ENCODE results near the gene RECQL5.

GRCh38 chr17:75634376-75634740 is 32.6 kb downstream of the RECQL5 start:
- TF ChIP-seq, protein P1, sequence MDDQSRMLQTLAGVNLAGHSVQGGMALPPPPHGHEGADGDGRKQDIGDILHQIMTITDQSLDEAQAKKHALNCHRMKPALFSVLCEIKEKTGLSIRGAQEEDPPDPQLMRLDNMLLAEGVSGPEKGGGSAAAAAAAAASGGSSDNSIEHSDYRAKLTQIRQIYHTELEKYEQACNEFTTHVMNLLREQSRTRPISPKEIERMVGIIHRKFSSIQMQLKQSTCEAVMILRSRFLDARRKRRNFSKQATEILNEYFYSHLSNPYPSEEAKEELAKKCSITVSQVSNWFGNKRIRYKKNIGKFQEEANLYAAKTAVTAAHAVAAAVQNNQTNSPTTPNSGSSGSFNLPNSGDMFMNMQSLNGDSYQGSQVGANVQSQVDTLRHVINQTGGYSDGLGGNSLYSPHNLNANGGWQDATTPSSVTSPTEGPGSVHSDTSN (IDR thresholded peaks at IDR 0.05), result no peak
- TF ChIP-seq, protein P2, sequence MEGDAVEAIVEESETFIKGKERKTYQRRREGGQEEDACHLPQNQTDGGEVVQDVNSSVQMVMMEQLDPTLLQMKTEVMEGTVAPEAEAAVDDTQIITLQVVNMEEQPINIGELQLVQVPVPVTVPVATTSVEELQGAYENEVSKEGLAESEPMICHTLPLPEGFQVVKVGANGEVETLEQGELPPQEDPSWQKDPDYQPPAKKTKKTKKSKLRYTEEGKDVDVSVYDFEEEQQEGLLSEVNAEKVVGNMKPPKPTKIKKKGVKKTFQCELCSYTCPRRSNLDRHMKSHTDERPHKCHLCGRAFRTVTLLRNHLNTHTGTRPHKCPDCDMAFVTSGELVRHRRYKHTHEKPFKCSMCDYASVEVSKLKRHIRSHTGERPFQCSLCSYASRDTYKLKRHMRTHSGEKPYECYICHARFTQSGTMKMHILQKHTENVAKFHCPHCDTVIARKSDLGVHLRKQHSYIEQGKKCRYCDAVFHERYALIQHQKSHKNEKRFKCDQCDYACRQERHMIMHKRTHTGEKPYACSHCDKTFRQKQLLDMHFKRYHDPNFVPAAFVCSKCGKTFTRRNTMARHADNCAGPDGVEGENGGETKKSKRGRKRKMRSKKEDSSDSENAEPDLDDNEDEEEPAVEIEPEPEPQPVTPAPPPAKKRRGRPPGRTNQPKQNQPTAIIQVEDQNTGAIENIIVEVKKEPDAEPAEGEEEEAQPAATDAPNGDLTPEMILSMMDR (IDR thresholded peaks at IDR 0.05), result no peak
- no peak for TF ChIP-seq USF2 (IDR thresholded peaks at IDR 0.05; ENCODE audit: borderline replicate concordance, low read depth, low read length)
